SH-SY5Y (cell line): Measurements from ENCODE around the gene TNFRSF1A.

Experiments used
- GATA2 ChIP-seq: IDR thresholded peaks from 2 replicates; pipeline ENCODE4 v1.6.1; 2011; ENCODE audit warnings: mild to moderate bottlenecking, low read depth, low read length
- GATA3 ChIP-seq: IDR thresholded peaks from 2 replicates; pipeline ENCODE4 v1.6.1; 2011; ENCODE audit warnings: low read depth, mild to moderate bottlenecking, low read length, moderate library complexity

The TNFRSF1A gene

DNA sequence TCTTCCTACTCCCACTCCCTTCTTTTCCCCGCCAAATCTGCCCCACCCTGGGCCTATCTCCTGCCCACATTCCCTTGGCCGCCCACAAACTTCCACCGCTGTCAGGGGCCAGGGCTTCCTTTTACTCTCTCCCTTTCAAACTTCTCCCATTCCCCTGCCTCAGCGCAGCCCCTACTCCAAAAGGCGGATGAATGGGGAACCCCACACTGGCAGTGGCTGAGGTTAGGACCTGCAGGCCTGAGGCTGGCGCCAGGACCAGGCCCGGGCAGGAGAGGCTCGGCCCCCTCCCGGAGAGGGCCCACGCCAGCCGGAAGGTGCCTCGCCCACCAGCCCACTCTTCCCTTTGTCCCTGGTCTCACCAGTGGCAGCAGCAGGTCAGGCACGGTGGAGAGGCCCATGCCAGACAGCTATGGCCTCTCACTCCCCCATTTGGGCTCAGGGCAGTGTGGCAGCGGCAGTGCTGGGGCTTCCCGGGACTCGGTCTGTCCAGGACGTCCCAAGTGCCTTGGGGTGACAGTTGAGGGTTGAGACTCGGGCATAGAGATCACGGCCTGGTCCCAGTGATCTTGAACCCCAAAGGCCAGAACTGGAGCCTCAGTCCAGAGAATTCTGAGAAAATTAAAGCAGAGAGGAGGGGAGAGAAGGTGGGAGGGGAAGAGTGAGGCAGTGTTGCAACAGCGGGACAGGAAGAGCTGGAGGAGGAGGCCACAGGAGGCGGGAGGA, at the start of gene TNFRSF1A:
Gene TNFRSF1A, minus strand, starts transcription at position 660 of the 723 bp plus-strand sequence. Its CDS starts 262 bp downstream, at position 398.
- TF ChIP-seq GATA3 (no peak), GATA2 (no peak)

DNA sequence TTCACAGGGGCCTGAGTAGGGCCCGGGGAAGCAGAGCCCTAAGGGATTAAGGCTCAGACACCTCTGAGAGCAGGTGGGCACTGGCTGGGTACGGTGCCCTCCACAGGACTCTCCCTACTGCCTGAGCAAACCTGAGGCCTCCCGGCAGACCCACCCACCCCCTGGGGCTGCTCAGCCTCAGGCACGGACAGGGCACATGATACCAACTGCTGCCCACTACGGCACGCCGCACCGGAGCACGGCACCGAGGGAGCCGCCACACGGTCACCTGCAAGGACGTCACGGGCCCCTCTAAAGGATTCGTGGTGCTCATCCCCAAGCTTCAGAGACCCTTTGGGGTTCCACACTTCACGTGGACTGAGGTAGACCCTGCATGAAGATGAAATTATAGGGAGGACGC, 49.1 kb upstream of the TNFRSF1A start:
- TF ChIP-seq GATA3 = no peak
- TF ChIP-seq GATA2 = no peak

DNA sequence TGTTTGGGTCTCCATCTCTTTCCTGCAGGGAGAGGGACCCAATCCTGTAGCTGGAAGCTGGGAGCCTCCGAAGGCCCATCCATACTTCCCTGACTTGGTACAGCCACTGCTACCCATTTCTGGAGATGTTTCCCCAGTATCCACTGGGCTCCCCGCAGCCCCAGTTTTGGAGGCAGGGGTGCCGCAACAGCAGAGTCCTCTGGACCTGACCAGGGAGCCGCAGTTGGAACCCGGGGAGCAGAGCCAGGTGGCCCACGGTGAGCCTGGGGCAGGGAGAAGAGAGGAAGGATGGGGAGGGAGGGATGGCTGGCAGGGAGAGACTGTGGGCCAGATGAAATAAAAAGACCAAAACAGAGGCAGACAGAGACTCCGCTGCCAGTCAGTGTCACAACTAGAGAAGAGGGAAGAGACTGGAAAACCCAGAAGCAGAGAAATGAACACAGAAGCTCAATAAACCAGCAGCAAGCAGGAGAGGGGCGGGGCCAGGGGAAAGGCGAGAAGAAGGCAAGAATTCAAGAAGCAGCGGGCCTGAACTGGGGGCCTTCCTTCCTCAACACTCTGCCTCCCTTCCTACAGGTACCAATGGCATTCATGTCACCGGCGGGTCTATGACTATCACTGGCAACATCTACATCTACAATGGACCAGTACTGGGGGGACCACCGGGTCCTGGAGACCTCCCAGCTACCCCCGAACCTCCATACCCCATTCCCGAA, 48.4 kb upstream of the TNFRSF1A start:
- TF ChIP-seq GATA2 (no peak), GATA3 (no peak)

DNA sequence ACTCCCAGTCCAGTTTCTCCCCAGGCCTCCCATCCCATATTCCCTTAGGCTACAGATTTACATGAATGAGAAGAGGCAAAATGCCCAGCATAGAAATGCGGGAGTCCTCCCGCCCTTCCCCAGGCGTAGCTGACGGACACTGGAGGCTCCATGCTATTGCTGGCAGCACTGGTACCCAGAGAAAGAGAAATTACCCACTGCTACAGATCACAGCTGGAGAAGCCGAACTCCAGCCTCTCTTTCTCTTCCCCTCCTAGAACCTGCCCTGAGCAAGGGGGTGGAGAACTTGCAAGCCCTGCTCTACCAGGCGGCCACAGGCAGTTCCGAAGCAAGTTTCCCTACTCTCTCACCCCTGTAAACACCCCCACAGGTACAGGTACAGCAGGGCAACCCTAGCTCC, 45.7 kb upstream of the TNFRSF1A start:
- TF ChIP-seq GATA2 (no peak), GATA3 (no peak)

DNA sequence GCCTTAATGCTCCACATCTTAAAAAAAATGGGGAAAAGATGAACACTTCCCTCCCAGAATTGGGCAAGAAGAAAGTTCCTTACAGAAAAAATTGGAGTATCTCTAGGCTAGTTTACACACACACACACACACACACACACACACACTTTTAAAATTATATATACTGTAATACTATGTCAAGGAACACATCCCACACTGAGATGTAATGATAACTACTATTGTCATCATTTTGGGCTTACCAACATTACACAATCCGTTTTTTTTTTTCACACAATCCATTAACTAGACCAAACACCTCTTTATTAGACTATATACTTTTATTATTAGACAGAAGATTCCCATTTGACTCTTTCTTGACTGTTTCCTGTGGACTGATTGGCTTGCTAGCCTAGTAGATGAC, 44.6 kb upstream of the TNFRSF1A start:
- no peak for TF ChIP-seq GATA2
- TF ChIP-seq GATA3 = no peak

DNA sequence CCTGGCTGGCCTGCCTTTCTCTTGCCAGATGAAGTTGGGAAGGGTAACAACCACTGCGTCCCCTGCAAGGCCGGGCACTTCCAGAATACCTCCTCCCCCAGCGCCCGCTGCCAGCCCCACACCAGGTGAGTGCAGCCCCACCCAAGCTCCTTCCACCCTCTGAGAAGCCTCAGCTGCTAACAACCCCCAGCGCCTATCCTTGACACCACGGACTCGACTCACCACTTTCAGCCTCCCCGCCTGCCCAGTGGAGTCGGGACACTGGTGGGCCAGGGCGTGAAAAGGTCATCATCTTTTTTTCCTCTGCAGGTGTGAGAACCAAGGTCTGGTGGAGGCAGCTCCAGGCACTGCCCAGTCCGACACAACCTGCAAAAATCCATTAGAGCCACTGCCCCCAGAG, 44.2 kb upstream of the TNFRSF1A start:
- no peak for TF ChIP-seq GATA3
- TF ChIP-seq GATA2 = no peak

DNA sequence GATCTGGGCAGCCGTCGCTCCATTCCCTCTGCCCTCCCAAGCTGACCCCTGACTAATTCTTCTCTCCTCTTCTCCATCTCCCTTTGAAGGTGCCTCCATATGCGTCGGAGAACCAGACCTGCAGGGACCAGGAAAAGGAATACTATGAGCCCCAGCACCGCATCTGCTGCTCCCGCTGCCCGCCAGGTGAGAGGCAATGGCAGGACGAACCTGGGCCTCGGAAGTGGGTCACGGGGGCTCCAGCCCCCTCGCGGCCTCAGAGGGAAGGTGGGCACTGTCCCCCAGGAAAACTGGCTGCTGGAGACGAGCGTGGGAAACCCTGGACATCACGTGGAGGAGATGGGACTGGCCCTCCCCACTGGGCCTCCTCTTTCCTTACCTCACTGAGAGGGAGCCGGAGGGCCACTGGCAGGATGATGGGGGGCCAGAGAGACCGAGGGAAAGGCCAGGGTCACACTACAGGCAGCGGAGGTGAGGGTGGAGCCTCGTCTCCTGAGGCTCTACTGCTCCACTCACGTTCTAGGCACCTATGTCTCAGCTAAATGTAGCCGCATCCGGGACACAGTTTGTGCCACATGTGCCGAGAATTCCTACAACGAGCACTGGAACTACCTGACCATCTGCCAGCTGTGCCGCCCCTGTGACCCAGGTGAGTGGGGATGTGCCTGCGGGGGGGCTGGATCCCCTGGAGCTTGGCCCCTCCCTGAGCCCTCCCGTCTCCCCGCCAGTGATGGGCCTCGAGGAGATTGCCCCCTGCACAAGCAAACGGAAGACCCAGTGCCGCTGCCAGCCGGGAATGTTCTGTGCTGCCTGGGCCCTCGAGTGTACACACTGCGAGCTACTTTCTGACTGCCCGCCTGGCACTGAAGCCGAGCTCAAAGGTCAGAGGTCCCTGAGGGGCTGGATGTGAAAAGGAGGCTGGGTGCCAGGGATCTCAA, 42.9 kb upstream of the TNFRSF1A start:
- TF ChIP-seq GATA2 (no peak), GATA3 (no peak)

DNA sequence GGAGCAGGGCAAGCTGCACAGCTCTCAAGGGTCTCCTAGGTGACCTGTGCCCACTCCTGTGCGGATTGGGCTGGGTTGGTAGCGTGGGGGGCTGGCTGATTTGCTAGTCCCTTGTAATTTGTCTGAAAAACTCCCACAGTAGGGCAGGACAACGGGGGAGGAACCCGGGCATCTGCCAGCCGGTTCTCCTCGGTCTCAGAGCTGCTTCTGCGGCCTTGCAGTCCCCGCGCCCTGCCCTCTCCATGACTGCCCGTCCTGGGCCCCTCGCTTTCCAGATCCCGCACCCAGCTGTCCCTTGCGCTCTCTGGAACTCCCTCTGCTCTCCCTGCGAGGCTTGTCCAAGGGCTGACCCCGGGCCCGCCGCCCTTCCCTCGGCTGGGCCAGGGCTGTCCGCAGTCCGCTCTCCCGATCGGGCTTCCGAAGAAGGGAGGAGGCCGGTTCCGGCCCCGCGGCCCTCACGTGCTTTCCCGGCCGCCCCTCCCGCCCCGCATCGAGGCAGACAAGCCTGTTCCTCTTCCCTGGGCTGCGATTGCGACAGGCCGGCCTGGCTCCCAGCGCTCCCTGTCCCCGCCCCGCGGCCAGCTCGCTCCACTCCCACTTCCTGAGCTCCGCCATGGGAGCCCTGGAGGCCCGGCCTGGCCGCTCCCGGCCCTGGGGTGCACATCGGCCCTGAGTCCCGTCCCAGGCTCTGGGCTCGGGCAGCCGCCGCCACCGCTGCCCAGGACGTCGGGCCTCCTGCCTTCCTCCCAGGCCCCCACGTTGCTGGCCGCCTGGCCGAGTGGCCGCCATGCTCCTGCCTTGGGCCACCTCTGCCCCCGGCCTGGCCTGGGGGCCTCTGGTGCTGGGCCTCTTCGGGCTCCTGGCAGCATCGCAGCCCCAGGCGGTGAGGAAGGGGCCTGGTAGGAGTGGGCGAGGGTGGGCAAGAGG, 42.0 kb upstream of the TNFRSF1A start, which contains the start of gene LTBR:
Gene LTBR, plus strand, starts transcription at position 591 of the 927 bp plus-strand sequence. Its CDS starts 197 bp downstream, at position 788.
- TF ChIP-seq GATA2 (no peak), GATA3 (no peak)

DNA sequence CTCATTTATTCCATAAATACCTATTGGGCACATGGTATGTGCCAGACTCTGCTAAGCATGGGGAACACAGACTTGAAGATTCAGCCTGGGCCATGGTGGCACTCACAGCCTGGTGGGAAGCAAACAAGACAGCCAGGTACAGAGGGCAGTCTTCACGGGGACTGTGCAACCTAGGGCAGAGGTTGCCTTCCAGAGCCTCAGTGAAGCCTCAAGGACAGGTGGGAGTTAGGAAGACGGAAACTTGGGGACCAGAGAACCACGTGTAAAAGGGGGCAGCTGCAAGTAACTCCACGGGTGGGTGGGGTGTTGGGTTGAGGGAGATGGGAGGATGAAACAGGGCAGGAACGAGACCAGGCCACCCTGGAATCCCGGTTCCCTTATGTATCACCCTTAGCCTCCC, 41.1 kb upstream of the TNFRSF1A start:
- no peak for TF ChIP-seq GATA3
- TF ChIP-seq GATA2 = no peak

DNA sequence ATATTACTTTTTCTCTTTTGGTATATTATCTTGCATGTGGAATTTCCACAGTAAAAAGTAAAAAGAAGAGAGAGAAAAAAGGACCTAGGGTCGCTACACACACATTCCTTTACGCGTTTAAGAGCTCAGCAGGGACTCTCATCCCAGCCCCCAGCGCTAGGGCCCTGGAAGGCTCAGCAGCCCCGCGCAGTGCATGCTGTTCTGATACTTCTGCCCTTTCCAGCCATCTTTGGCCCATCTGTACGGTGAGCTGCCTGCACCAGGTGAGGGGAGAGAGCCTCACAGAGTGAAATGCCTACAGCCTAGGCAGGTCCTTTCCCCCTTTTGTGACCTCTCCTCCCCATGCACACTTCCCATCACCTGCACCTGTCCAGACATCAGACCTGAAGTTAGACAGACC, 40.5 kb upstream of the TNFRSF1A start:
- no peak for TF ChIP-seq GATA2

DNA sequence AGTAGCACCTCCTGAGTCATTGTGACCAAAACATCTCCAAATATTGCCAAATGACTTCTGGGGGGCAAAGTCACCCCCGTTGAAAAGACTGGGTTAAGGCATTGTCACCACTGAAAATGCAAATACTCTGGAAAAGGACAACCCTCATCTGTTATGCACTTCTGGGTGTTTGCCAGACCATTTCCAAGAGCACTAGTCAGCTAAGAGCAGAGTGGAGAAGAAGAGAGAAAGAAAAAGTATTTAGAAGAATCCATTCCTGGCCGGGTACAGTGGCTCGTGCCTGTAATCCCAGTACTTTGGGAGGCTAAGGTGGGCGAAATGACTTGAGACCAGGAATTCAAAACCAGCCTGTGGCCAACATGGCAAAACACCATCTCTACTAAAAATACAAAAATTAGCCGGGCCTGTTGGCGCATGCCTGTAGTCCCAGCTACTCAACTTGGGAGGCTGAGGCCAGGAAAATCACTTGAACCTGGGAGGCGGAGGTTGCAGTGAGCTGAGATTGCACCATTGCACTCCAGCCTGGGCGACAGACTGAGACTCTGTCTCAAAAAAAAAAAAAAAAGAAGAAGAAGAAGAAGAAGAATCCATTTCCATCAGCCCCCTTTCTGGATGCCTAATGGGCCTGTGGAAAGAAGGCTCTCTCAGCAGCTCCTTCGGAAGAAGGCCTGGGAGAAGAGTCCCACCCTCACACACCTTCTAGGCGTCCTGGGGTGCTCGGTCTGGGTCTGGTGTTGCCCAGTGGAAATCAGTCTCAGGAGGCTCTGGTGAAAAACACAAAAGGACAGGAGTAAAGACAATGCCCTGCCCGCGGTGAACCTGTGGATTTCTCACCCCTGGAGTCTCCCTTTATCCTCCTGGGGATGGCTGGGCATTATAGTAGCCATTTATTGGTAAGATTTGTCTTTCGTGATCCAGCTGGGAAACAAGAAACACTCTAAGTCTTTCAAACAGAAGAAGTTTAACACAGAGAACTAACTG, 38.6 kb upstream of the TNFRSF1A start:
- no peak for TF ChIP-seq GATA3
- no peak for TF ChIP-seq GATA2
